Caco-2 (cell line): ENCODE data around the gene CTNND2. TPM values are rescaled to one million over a fixed set of nuclear protein-coding genes. Genes with fewer than 3 reads are reported as not detected.

Experiments used
- BruUV-seq: library from RNA; stranded (reverse); fragments of 400-500 nt; replicated peaks from 2 replicates; lab custom pipeline; 2021; lab: Mats Ljungman, UMichigan
- CTCF ChIA-PET: fragments of 300-600 bp; sonication (Branson Sonifier 250); formaldehyde crosslinking; loops from one replicate; lab custom pipeline; 2022; ENCODE audit warnings: antibody characterized with exemption; lab: Charles Lee
- POLR2A ChIA-PET: fragments of 300-600 bp; sonication (Branson Sonifier 250); formaldehyde crosslinking; loops from one replicate; lab custom pipeline; 2022; ENCODE audit warnings: antibody characterized with exemption; lab: Charles Lee
- DNase-seq, 2 experiments: peaks; one replicate each; pipeline versions ENCODE4 v3.0.0 to v3.0.0-alpha.2; 2020 to 2022
- H3K27me3 ChIP-seq: replicated peaks from 2 replicates; pipeline ENCODE4 v1.6.0; 2011; ENCODE audit warnings: low read length; ENCODE audit not compliant: control insufficient read depth, insufficient read depth
- H3K36me3 ChIP-seq: 2 replicates; pipeline ENCODE4 v1.5.1; 2011; ENCODE audit warnings: low read length; ENCODE audit not compliant: control insufficient read depth, insufficient read depth
- H3K4me1 ChIP-seq: fragments of 250-450 bp; sonication (Bioruptor Pico); 2 replicates; pipeline ENCODE4 v1.5.1; 2020; ENCODE audit warnings: mild to moderate bottlenecking
- H3K4me3 ChIP-seq: 2 replicates; pipeline ENCODE4 v1.5.1; 2011; ENCODE audit warnings: low read depth, mild to moderate bottlenecking, control low read depth, low read length
- H3K9me3 ChIP-seq: fragments of 250-450 bp; sonication (Bioruptor Pico); 2 replicates; pipeline ENCODE4 v1.5.1; 2020; ENCODE audit warnings: mild to moderate bottlenecking, moderate library complexity
- H3K27ac Mint-ChIP-seq: one replicate; pipeline ENCODE4 v1.8.0; 2022; ENCODE audit warnings: mixed read lengths; ENCODE audit not compliant: unreplicated experiment
- H3K27me3 Mint-ChIP-seq: one replicate; pipeline ENCODE4 v1.8.0; 2022; ENCODE audit warnings: mixed read lengths; ENCODE audit not compliant: insufficient read depth, unreplicated experiment
- H3K36me3 Mint-ChIP-seq: one replicate; pipeline ENCODE4 v1.8.0; 2022; ENCODE audit warnings: mild to moderate bottlenecking, mixed read lengths; ENCODE audit not compliant: insufficient read depth, unreplicated experiment
- H3K4me1 Mint-ChIP-seq: one replicate; pipeline ENCODE4 v1.8.0; 2022; ENCODE audit warnings: low read depth, mixed read lengths; ENCODE audit not compliant: unreplicated experiment
- H3K4me3 Mint-ChIP-seq: one replicate; pipeline ENCODE4 v1.8.0; 2022; ENCODE audit warnings: mild to moderate bottlenecking, moderate library complexity, mixed read lengths; ENCODE audit not compliant: unreplicated experiment
- H3K9me3 Mint-ChIP-seq: one replicate; pipeline ENCODE4 v1.8.0; 2022; ENCODE audit warnings: mixed read lengths; ENCODE audit not compliant: unreplicated experiment
- intact Hi-C: fragments of 100-400 bp; cut with micrococcal nuclease; formaldehyde crosslinking; loops from one replicate; pipeline ENCODE4 v1.10.0; 2022; ENCODE audit not compliant: unreplicated experiment
- total RNA-seq: library from RNA; stranded (reverse); gene quantifications from 2 replicates; pipeline ENCODE4 v1.2.3, GENCODE V29; 2022
- TF ChIP-seq, protein P1 (sequence below), 2 experiments: fragments of 200-600 bp in 1 of 2; IDR thresholded peaks; 1 replicate in 1 of 2; 2 replicates in 1 of 2; pipeline versions ENCODE4 v1.5.1 to v1.8.0; 2011 to 2022; ENCODE audit warnings: antibody characterized with exemption in 1 of 2, control low read depth in 1 of 2, inconsistent platforms in 1 of 2, low read depth in 1 of 2, low read length in 1 of 2, mild to moderate bottlenecking in 1 of 2, moderate library complexity in 1 of 2; ENCODE audit not compliant: insufficient read depth in 1 of 2, severe bottlenecking in 1 of 2, unreplicated experiment in 1 of 2

The CTNND2 gene
- total RNA-seq, 1 experiment from 2014 or later: 0.32 TPM

DNA sequence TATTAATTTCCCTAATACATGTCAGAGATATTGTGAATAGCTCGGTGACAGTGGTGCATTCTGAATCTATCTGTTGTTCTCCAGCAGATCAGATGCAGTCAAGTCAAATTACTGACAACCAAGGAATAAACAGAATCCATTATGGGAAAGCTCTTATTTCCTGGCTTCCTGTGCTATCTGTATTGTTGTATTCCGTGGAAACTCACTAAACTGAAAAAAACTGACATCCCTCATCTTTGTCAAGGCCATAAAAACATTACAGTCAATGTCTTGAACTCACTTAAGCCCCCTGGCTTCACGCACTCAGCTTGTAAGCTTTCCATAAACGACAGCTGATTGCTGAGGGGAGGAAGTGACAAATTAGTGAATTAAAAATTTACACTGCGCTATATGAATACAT is 245.9 kb downstream of the CTNND2 start:
- H3K4me1 Mint-ChIP-seq: no peaks in the 10 kb centered on the region
- H3K36me3 ChIP-seq: no peaks in the 10 kb centered on the region
- ChIA-PET CTCF (no interaction called here), POLR2A (no interaction called here)
- no peak overlapping the region for H3K4me3 Mint-ChIP-seq
- H3K4me1 ChIP-seq: no peaks in the 10 kb centered on the region
- no peak for DNase-seq
- intact Hi-C loops: no loop called here
- H3K9me3 ChIP-seq: no peaks in the 10 kb centered on the region
- H3K4me3 ChIP-seq: no peak overlapping the region
- H3K36me3 Mint-ChIP-seq: no peaks in the 10 kb centered on the region
- no peaks in the 10 kb centered on the region for H3K27me3 ChIP-seq
- TF ChIP-seq, protein P1, sequence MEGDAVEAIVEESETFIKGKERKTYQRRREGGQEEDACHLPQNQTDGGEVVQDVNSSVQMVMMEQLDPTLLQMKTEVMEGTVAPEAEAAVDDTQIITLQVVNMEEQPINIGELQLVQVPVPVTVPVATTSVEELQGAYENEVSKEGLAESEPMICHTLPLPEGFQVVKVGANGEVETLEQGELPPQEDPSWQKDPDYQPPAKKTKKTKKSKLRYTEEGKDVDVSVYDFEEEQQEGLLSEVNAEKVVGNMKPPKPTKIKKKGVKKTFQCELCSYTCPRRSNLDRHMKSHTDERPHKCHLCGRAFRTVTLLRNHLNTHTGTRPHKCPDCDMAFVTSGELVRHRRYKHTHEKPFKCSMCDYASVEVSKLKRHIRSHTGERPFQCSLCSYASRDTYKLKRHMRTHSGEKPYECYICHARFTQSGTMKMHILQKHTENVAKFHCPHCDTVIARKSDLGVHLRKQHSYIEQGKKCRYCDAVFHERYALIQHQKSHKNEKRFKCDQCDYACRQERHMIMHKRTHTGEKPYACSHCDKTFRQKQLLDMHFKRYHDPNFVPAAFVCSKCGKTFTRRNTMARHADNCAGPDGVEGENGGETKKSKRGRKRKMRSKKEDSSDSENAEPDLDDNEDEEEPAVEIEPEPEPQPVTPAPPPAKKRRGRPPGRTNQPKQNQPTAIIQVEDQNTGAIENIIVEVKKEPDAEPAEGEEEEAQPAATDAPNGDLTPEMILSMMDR (IDR thresholded peaks at IDR 0.05; ENCODE audit: insufficient read depth in 1 of 2, low read depth in 1 of 2, low read length in 1 of 2, severe bottlenecking in 1 of 2, unreplicated experiment in 1 of 2): no peak
- H3K27me3 Mint-ChIP-seq: peaks cover 2% of the 10 kb centered on the region
- H3K9me3 Mint-ChIP-seq: no peaks in the 10 kb centered on the region
- H3K27ac Mint-ChIP-seq: no peak overlapping the region
- no TSS peak for BruUV-seq

DNA sequence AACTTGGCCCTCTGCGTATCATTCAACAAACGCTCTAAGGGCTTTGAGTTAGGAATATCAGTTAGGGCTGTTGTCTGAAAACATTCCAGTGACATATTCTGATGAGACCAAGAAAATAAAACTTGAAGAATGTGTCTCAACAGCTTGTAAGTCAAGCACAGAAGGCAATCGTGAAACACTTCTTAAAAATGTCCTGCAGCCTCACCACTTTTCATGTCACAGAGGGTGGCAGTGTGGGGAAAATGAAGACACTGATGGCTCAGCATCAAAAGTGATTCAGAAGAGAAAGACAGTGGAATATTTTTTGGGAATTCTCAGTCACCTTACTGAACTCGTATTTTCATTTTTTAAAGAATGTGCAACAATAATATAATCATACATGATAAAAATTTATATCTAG is 247.3 kb downstream of the CTNND2 start:
- no TSS peak for BruUV-seq
- no peaks in the 10 kb centered on the region for H3K4me1 ChIP-seq
- H3K4me1 Mint-ChIP-seq: no peaks in the 10 kb centered on the region
- H3K9me3 ChIP-seq: no peaks in the 10 kb centered on the region
- DNase-seq: no peak
- no peaks in the 10 kb centered on the region for H3K36me3 Mint-ChIP-seq
- CTCF ChIA-PET: no interaction called here
- no peak overlapping the region for H3K4me3 Mint-ChIP-seq
- no peaks in the 10 kb centered on the region for H3K36me3 ChIP-seq
- no peak overlapping the region for H3K4me3 ChIP-seq
- no peaks in the 10 kb centered on the region for H3K9me3 Mint-ChIP-seq
- H3K27me3 ChIP-seq: no peaks in the 10 kb centered on the region
- POLR2A ChIA-PET: no interaction called here
- TF ChIP-seq, protein P1 (IDR thresholded peaks at IDR 0.05; ENCODE audit: insufficient read depth in 1 of 2, low read depth in 1 of 2, low read length in 1 of 2, severe bottlenecking in 1 of 2, unreplicated experiment in 1 of 2): no peak
- intact Hi-C loops: no loop called here
- H3K27ac Mint-ChIP-seq: no peak overlapping the region
- H3K27me3 Mint-ChIP-seq: peaks cover 2% of the 10 kb centered on the region

DNA sequence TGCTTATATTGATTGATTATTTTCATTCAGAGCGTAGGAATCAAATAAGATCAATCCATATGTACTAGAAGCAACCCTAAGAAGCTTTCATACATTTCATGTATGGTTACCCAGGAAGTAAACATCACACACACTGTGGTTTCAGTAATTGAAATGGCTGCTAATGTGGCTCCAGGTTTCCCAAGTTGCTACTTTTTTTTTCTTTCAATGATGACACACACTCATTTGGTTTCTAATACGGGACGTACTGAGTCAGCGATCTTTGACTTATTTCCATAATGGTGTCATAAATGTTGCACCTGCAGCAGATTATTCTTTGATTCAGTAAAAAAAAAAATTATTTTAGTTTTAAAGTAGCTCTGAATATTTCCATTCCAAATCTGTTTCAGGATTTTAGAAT is 248.6 kb downstream of the CTNND2 start:
- H3K9me3 Mint-ChIP-seq: peaks cover 1% of the 10 kb centered on the region
- H3K27me3 Mint-ChIP-seq: peaks cover 2% of the 10 kb centered on the region
- no peak overlapping the region for H3K4me3 Mint-ChIP-seq
- H3K36me3 ChIP-seq: no peaks in the 10 kb centered on the region
- H3K27me3 ChIP-seq: no peaks in the 10 kb centered on the region
- DNase-seq: no peak
- no TSS peak for BruUV-seq
- ChIA-PET POLR2A (no interaction called here), CTCF (no interaction called here)
- TF ChIP-seq, protein P1 (IDR thresholded peaks at IDR 0.05; ENCODE audit: insufficient read depth in 1 of 2, low read depth in 1 of 2, low read length in 1 of 2, severe bottlenecking in 1 of 2, unreplicated experiment in 1 of 2): no peak
- no peaks in the 10 kb centered on the region for H3K36me3 Mint-ChIP-seq
- no peaks in the 10 kb centered on the region for H3K9me3 ChIP-seq
- H3K4me3 ChIP-seq: no peak overlapping the region
- intact Hi-C loops: no loop called here
- no peaks in the 10 kb centered on the region for H3K4me1 Mint-ChIP-seq
- H3K27ac Mint-ChIP-seq: no peak overlapping the region
- no peaks in the 10 kb centered on the region for H3K4me1 ChIP-seq
